HFF-Myc (cell line): ENCODE measurements around the gene SLC15A5.

Experiments used
- DNase-seq: peaks from one replicate; pipeline ENCODE4 v3.0.0-alpha.2; 2011; ENCODE audit warnings: low read depth; ENCODE audit errors: extremely low read depth
- H3K4me3 ChIP-seq: replicated peaks from 2 replicates; pipeline ENCODE4 v1.5.1; 2011; ENCODE audit warnings: low read depth, mild to moderate bottlenecking, control low read depth, low read length
- CTCF ChIP-seq: IDR thresholded peaks from 2 replicates; pipeline ENCODE4 v1.5.1; 2012; ENCODE audit warnings: mild to moderate bottlenecking, low read depth, low read length, control low read depth; ENCODE audit errors: missing control alignments

SLC15A5 gene

GRCh38 chr12:16148938-16149337 is 128.5 kb downstream of the SLC15A5 start:
- TF ChIP-seq CTCF = no peak
- no peak for DNase-seq
- no peak overlapping the region for H3K4me3 ChIP-seq
